ENCODE measurements around the gene GPR17.

The GPR17 gene

GRCh38 chr2:127656569-127657231 lies 10.7 kb downstream of the GPR17 start:
- no peak for DNase-seq

GRCh38 chr2:127657232-127657595 lies 11.3 kb downstream of the GPR17 start:
- no peak for DNase-seq

- DNase-seq, result no peak
Observed at GRCh38 chr2:127658146-127658545, 12.2 kb downstream of the GPR17 start.

GRCh38 chr2:127658641-127659407 lies 12.9 kb downstream of the GPR17 start:
- no peak for DNase-seq

GRCh38 chr2:127659408-127660290 lies 13.7 kb downstream of the GPR17 start:
- DNase-seq, result no peak

- no peak for DNase-seq
Observed at GRCh38 chr2:127660291-127660578, 14.3 kb downstream of the GPR17 start.

- DNase-seq, result no peak
Observed at GRCh38 chr2:127661072-127661649, 15.2 kb downstream of the GPR17 start.

- DNase-seq, result no peak
Observed at GRCh38 chr2:127661949-127662510, 16.1 kb downstream of the GPR17 start.

- DNase-seq, result no peak
Observed at GRCh38 chr2:127662937-127663565, 17.1 kb downstream of the GPR17 start.

- DNase-seq, result no peak
Observed at GRCh38 chr2:127663566-127664064, 17.7 kb downstream of the GPR17 start.

GRCh38 chr2:127664065-127664894 lies 18.3 kb downstream of the GPR17 start:
- DNase-seq, result no peak

GRCh38 chr2:127664895-127665225 lies 18.9 kb downstream of the GPR17 start:
- DNase-seq, result no peak

GRCh38 chr2:127665267-127665893 lies 19.4 kb downstream of the GPR17 start:
- no peak for DNase-seq

- DNase-seq, result no peak
Observed at GRCh38 chr2:127669056-127669455, 23.1 kb downstream of the GPR17 start.

- no peak for DNase-seq
Observed at GRCh38 chr2:127670055-127670956, 24.4 kb downstream of the GPR17 start.

GRCh38 chr2:127670957-127671290 lies 25.0 kb downstream of the GPR17 start:
- DNase-seq, result no peak

GRCh38 chr2:127671557-127672302 lies 25.8 kb downstream of the GPR17 start:
- DNase-seq, result no peak

- no peak for DNase-seq
Observed at GRCh38 chr2:127672341-127673224, 26.6 kb downstream of the GPR17 start.

Measured in NCI-H187 (cell line).